B cell (primary cell): ENCODE results near the gene MLLT3.

ENCODE experiments used
- EZH2 ChIP-seq: IDR thresholded peaks from 2 replicates; pipeline ENCODE4 v1.6.1; 2012; ENCODE audit warnings: borderline replicate concordance, low read depth, mild to moderate bottlenecking, moderate library complexity, low read length; ENCODE audit not compliant: insufficient read depth, poor library complexity, severe bottlenecking
- TF ChIP-seq, protein P1 (sequence below): fragments of 200-600 bp; IDR thresholded peaks from one replicate; pipeline ENCODE4 v1.8.0; 2022; ENCODE audit warnings: antibody characterized with exemption, mild to moderate bottlenecking

DNA sequence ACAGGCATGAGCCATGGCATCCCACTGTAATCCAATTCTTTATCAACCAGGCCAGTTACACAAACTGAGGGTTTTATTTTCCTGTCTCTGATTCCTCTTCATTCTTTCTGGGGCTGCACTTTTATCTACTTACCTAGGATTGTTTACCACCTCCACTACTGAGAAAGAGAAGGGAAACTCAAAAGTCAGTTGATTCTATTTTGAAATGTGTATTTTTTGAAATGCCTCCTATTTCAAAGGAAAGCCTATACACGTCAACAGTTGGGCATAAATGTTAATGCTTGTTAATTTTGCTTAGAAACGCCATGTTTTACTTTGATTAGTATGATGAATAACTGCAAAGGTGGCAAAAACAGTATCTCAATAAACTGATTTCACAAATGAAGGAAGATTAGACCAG, 92.5 kb downstream of the MLLT3 start:
- TF ChIP-seq, protein P1, sequence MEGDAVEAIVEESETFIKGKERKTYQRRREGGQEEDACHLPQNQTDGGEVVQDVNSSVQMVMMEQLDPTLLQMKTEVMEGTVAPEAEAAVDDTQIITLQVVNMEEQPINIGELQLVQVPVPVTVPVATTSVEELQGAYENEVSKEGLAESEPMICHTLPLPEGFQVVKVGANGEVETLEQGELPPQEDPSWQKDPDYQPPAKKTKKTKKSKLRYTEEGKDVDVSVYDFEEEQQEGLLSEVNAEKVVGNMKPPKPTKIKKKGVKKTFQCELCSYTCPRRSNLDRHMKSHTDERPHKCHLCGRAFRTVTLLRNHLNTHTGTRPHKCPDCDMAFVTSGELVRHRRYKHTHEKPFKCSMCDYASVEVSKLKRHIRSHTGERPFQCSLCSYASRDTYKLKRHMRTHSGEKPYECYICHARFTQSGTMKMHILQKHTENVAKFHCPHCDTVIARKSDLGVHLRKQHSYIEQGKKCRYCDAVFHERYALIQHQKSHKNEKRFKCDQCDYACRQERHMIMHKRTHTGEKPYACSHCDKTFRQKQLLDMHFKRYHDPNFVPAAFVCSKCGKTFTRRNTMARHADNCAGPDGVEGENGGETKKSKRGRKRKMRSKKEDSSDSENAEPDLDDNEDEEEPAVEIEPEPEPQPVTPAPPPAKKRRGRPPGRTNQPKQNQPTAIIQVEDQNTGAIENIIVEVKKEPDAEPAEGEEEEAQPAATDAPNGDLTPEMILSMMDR, result no peak
- no peak for TF ChIP-seq EZH2
